C4-2B (cell line): Measurements from ENCODE around the gene STXBP5L.

Experiments
- ZFX ChIP-seq: fragments of 450-650 bp; IDR thresholded peaks from 2 replicates; pipeline ENCODE4 v1.6.1; 2017
- TF ChIP-seq, protein P1 (sequence below): fragments of 450-650 bp; conservative IDR thresholded peaks from 2 replicates; pipeline ENCODE4 v1.5.1; 2017; ENCODE audit warnings: mild to moderate bottlenecking

DNA sequence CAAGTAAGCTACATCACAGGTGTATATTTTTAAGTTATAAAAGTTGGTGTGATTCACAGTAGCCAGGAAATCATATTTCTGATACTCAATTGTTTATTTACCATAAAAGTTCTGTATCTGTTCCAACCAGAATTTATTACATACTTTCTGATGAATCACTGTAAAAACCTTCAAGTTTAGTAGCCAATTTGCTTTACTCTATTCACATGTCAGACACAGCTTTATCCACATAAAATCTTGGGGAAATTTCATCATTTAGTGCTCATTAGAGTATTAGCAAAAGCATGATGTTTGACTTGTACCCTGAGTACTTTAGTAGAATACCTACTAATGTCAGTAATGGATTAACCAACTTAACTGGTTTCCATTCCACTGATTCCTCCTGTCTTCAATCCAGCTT, 388.0 kb downstream of the STXBP5L start:
- TF ChIP-seq, protein P1, sequence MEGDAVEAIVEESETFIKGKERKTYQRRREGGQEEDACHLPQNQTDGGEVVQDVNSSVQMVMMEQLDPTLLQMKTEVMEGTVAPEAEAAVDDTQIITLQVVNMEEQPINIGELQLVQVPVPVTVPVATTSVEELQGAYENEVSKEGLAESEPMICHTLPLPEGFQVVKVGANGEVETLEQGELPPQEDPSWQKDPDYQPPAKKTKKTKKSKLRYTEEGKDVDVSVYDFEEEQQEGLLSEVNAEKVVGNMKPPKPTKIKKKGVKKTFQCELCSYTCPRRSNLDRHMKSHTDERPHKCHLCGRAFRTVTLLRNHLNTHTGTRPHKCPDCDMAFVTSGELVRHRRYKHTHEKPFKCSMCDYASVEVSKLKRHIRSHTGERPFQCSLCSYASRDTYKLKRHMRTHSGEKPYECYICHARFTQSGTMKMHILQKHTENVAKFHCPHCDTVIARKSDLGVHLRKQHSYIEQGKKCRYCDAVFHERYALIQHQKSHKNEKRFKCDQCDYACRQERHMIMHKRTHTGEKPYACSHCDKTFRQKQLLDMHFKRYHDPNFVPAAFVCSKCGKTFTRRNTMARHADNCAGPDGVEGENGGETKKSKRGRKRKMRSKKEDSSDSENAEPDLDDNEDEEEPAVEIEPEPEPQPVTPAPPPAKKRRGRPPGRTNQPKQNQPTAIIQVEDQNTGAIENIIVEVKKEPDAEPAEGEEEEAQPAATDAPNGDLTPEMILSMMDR: no peak
- no peak for TF ChIP-seq ZFX
